Suprapubic skin (tissue), 4 donors: ENCODE data around the gene HSBP1. TPM values are rescaled to one million over a fixed set of nuclear protein-coding genes. Genes with fewer than 3 reads are reported as not detected.

ENCODE experiments used
- DNase-seq, 2 donors: peaks; one replicate each; pipeline ENCODE4 v3.0.0-alpha.2; 2019; ENCODE audit warnings: low spot score in 2 of 2
- H3K27ac ChIP-seq: fragments of 200-600 bp; sonication (generic); one replicate; pipeline ENCODE4 v1.5.1; 2019
- H3K27me3 ChIP-seq: fragments of 200-600 bp; sonication (generic); one replicate; pipeline ENCODE4 v1.5.1; 2019
- H3K36me3 ChIP-seq: fragments of 200-600 bp; sonication (generic); one replicate; pipeline ENCODE4 v1.5.1; 2019
- H3K4me1 ChIP-seq: fragments of 200-600 bp; sonication (generic); one replicate; pipeline ENCODE4 v1.5.1; 2019
- H3K4me3 ChIP-seq: fragments of 200-600 bp; sonication (generic); one replicate; pipeline ENCODE4 v1.5.1; 2019; ENCODE audit warnings: mild to moderate bottlenecking
- H3K9me3 ChIP-seq: fragments of 200-600 bp; sonication (generic); one replicate; pipeline ENCODE4 v1.5.1; 2019
- EP300 ChIP-seq: sonication (generic); formaldehyde crosslinking; IDR thresholded peaks from one replicate; pipeline ENCODE4 v1.6.1; 2017; ENCODE audit warnings: antibody characterized with exemption
- POLR2A ChIP-seq, 2 donors: fragments of 450-650 bp; IDR thresholded peaks; one replicate each; pipeline ENCODE4 v1.6.1; 2017; ENCODE audit warnings: antibody characterized with exemption in 2 of 2, mild to moderate bottlenecking in 2 of 2, moderate library complexity in 2 of 2
- POLR2AphosphoS5 ChIP-seq, 3 donors: sonication (generic); formaldehyde crosslinking; IDR thresholded peaks; one replicate each; pipeline ENCODE4 v1.6.1; 2017; ENCODE audit warnings: antibody characterized with exemption in 3 of 3
- WGBS: methylation state at CpG from one replicate; pipeline ENCODE4 v1.1.5; 2018; 5-methylcytosine and 5-hydroxymethylcytosine counted together
- total RNA-seq, 4 donors: library from RNA; depleted of rRNA; stranded (reverse); fragments of >200 nt; gene quantifications; one replicate each; pipeline ENCODE4 v1.1.0, GENCODE V29; 2016
- TF ChIP-seq, protein P1 (sequence below), 2 donors: fragments of 200-600 bp in 1 of 2; fragments of 450-650 bp in 1 of 2; sonication (generic) in 1 of 2; IDR thresholded peaks; one replicate each; pipeline ENCODE4 v1.5.1; 2016 to 2019; ENCODE audit warnings: antibody characterized with exemption in 2 of 2, mild to moderate bottlenecking in 1 of 2, moderate library complexity in 1 of 2

HSBP1 gene
- total RNA-seq, 4 donors from 2014 or later, result 13.4 to 22.0 (median 17.2) TPM

DNA sequence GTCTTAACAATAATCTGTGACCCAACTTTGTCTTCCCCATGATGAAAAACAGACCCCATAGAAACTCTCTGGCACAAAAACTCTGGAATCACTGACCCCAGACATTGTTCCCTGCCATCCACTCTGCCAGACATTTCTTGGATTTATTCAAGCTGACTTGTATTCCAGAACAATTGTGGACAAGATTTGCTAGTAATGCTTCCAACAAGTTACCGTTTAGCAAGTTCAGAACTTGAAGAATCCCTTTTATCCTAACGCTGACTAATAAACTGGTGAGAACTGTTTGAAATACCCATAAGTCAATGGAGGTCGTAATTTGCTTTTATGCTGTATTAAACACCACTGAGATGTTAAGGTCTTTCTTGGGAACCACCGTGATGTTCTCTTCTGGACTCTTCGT is 10.5 kb downstream of the HSBP1 start:
- H3K27me3 ChIP-seq, result no peaks in the 10 kb centered on the region
- no peak for DNase-seq
- H3K4me1 ChIP-seq, result peaks cover 20% of the 10 kb centered on the region
- H3K27ac ChIP-seq, result no peak overlapping the region
- TF ChIP-seq POLR2A (IDR thresholded peaks at IDR 0.05) (no peak), POLR2AphosphoS5 (IDR thresholded peaks at IDR 0.05) (no peak), EP300 (no peak)
- H3K4me3 ChIP-seq, result no peak overlapping the region
- 55% methylated on average over 5 of the region's 5 CpGs for WGBS
- H3K9me3 ChIP-seq, result no peaks in the 10 kb centered on the region
- no peaks in the 10 kb centered on the region for H3K36me3 ChIP-seq

DNA sequence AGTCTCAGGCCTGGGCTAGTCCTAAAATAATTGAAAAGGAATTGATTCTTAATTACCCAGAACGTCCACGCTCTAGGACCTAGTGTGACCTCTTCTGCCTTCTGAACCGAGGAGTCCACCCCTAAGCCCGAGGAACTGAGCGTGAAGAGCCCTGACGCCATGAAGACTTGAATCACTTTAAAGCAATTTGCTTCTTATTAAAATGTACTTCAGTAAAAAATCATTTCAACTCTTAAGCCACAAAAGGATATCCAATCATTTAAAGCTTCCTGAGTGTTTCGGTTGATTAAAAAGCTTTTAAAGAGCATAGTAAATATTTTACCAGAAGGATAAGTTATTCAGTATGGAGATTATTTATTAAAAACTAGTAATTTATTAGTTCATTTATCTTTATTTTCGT is 11.6 kb downstream of the HSBP1 start:
- no peaks in the 10 kb centered on the region for H3K27me3 ChIP-seq
- no peak overlapping the region for H3K27ac ChIP-seq
- TF ChIP-seq, protein P1, sequence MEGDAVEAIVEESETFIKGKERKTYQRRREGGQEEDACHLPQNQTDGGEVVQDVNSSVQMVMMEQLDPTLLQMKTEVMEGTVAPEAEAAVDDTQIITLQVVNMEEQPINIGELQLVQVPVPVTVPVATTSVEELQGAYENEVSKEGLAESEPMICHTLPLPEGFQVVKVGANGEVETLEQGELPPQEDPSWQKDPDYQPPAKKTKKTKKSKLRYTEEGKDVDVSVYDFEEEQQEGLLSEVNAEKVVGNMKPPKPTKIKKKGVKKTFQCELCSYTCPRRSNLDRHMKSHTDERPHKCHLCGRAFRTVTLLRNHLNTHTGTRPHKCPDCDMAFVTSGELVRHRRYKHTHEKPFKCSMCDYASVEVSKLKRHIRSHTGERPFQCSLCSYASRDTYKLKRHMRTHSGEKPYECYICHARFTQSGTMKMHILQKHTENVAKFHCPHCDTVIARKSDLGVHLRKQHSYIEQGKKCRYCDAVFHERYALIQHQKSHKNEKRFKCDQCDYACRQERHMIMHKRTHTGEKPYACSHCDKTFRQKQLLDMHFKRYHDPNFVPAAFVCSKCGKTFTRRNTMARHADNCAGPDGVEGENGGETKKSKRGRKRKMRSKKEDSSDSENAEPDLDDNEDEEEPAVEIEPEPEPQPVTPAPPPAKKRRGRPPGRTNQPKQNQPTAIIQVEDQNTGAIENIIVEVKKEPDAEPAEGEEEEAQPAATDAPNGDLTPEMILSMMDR (IDR thresholded peaks at IDR 0.05), result no peak
- TF ChIP-seq POLR2AphosphoS5 (IDR thresholded peaks at IDR 0.05) (no peak), POLR2A (IDR thresholded peaks at IDR 0.05) (no peak), EP300 (no peak)
- no peaks in the 10 kb centered on the region for H3K9me3 ChIP-seq
- DNase-seq, result no peak
- H3K4me1 ChIP-seq, result peaks cover 10% of the 10 kb centered on the region
- WGBS, result 70% methylated on average over 8 of the region's 8 CpGs
- no peaks in the 10 kb centered on the region for H3K36me3 ChIP-seq
- no peak overlapping the region for H3K4me3 ChIP-seq

DNA sequence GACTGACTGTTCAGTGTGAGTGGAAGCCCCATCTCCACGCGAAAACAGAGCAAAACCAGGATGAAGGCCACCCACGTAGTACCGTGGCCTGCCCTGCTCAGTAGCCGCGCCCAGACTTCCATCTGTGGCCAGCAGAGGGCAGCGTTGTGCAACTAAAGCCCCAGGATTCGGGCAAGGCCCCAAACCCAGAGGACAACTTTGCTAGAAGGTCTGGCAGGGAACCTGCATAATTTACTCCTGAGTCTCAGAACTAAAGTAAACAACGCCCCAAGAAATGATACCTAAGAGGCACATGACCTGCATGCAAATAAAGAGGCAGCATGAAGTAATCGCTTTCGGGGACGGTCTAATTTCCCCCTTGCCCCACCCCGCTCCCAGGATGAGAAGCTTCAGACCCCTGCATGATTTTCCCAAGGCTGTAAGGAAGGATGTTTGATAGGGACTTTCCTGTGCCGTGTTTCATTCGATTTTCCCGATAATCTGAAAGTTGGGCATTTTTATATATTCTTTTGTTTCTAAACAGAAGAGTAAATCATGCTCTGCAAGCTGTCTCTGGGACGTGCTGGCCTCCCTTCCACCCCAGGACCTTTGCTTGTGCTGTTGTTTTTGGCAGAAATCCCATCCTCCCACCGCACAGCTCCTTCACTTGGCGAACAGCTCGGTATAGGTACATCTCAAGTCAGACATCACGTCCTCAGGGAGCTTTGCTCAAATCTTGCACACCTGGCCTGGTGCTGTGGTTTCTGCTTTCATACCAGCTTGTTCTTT is 18.6 kb downstream of the HSBP1 start:
- DNase-seq, result peak; percentile 93
- H3K4me1 ChIP-seq, result peaks cover 7% of the 10 kb centered on the region
- no peaks in the 10 kb centered on the region for H3K9me3 ChIP-seq
- no peak overlapping the region for H3K27ac ChIP-seq
- WGBS, result 45% methylated on average over 17 of the region's 21 CpGs
- no peaks in the 10 kb centered on the region for H3K36me3 ChIP-seq
- peak in 2 of 3 donors; percentile 31 to 37 for TF ChIP-seq POLR2AphosphoS5 (IDR thresholded peaks at IDR 0.05)
- TF ChIP-seq, protein P1 (IDR thresholded peaks at IDR 0.05), result peak; percentile 85 to 93
- TF ChIP-seq EP300, result no peak
- TF ChIP-seq POLR2A (IDR thresholded peaks at IDR 0.05), result no peak
- no peak overlapping the region for H3K4me3 ChIP-seq
- peaks cover 9% of the 10 kb centered on the region for H3K27me3 ChIP-seq

DNA sequence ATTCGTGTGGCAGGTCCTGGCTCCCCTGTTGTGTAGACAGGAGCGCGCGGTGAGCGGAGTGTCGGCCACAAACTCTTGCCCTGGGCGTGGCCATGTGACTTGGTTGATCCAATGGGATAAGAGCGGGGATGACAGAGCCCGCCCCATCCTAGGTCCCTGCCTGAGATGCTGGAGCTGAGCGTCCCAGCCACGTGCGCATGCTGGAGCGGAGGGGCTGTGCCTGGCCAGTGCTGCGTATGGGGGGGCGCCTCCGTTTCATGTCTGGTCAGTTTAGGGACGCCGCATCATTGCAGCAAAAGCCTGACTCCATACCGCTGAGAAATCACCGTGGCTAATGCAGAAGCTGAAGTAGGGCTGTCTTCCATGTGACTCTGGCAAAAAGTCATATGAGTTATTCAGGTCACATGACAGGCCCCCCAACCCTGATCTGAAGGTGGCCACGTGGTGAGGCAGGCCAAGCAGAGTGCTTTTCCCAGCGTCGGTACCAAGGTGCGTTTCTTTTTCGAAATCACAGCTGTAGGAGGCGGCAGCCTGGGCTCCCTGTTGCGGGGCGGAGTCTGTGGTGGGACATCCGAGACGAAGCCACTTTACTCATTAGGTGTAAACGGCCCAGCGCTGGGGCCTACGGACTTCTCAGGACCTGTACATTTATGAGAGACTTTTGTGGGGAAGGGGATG is 22.5 kb downstream of the HSBP1 start:
- H3K27me3 ChIP-seq, result peaks cover 9% of the 10 kb centered on the region
- no peaks in the 10 kb centered on the region for H3K9me3 ChIP-seq
- 89% methylated on average over 32 of the region's 33 CpGs for WGBS
- no peak overlapping the region for H3K4me3 ChIP-seq
- H3K27ac ChIP-seq, result no peak overlapping the region
- peaks cover 7% of the 10 kb centered on the region for H3K4me1 ChIP-seq
- H3K36me3 ChIP-seq, result no peaks in the 10 kb centered on the region
- DNase-seq, result no peak
- TF ChIP-seq POLR2AphosphoS5 (IDR thresholded peaks at IDR 0.05) (no peak), EP300 (no peak), POLR2A (IDR thresholded peaks at IDR 0.05) (no peak)
- TF ChIP-seq, protein P1 (IDR thresholded peaks at IDR 0.05), result no peak

DNA sequence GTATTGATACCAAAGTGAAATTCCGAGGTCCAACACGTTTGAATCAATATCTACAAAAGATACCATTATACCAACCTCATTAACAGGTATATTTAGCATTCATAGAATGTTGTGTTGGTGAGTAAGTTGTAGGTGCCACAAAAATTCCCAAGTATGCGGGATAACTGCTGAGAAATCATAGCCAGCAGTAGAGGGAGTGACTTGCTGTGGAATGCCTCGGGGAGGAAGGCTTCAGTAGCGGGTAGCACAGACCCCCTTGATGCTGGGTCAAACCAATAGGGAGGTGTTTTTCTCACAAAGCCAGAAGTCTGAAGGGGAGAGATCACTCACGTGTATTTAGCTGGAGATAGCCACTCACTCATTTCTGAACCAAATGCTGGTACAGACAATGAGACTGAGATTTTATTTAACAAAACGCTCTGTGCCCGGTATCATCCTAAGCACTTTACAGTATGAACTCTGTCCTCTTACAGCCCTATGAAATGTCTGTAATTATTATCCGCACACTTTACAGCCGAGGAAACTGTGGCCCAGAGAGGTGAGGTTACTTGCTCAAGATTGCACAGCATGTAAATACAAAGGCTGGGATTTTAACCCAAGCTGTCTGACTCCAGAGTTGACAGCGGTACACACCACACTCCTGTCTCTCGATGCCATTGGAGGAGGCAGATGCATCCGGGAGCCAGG is 23.1 kb downstream of the HSBP1 start:
- H3K36me3 ChIP-seq, result no peaks in the 10 kb centered on the region
- TF ChIP-seq POLR2AphosphoS5 (IDR thresholded peaks at IDR 0.05) (no peak), POLR2A (IDR thresholded peaks at IDR 0.05) (no peak), EP300 (no peak)
- TF ChIP-seq, protein P1 (IDR thresholded peaks at IDR 0.05), result no peak
- peaks cover 6% of the 10 kb centered on the region for H3K4me1 ChIP-seq
- no peaks in the 10 kb centered on the region for H3K9me3 ChIP-seq
- no peak overlapping the region for H3K4me3 ChIP-seq
- 81% methylated on average over 13 of the region's 13 CpGs for WGBS
- DNase-seq, result no peak
- H3K27me3 ChIP-seq, result peaks cover 7% of the 10 kb centered on the region
- no peak overlapping the region for H3K27ac ChIP-seq
